Measurements from ENCODE around the gene ANKRD12.

- no peak for TF ChIP-seq POLR2AphosphoS5 (IDR thresholded peaks at IDR 0.05; ENCODE audit: borderline replicate concordance, low read depth, low read length)
- TF ChIP-seq EZH2 (IDR thresholded peaks at IDR 0.05): no peak
These were observed 55.2 kb downstream of the ANKRD12 start for GRCh38 chr18:9191658-9192256.
